CD4-positive, CD25-positive, alpha-beta regulatory T cell (primary cell): ENCODE measurements around the gene PREPL. TPM values are rescaled to one million over a fixed set of nuclear protein-coding genes. Genes with fewer than 3 reads are reported as not detected.
A peak's percentile ranks its signal among the peaks of the same experiment; 100 is the strongest.

ENCODE experiments used
- ATAC-seq, 2 donors: fragments of 150-1000 bp; cut with Tn5 transposase; one replicate each; pipeline ENCODE4 v1.10.0; 2021; ENCODE audit warnings: low read depth in 2 of 2, moderate number of reproducible peaks in 2 of 2, moderate library complexity in 1 of 2
- DNase-seq, 3 donors: peaks; one replicate each; pipeline versions ENCODE4 v3.0.0 to v3.0.0-alpha.2; 2012 to 2022; ENCODE audit warnings: mixed read lengths in 1 of 3
- H3K27ac ChIP-seq: one replicate; pipeline ENCODE4 v1.7.0; 2013; ENCODE audit warnings: mild to moderate bottlenecking, low read length; ENCODE audit not compliant: insufficient read depth, poor library complexity, severe bottlenecking
- H3K27me3 ChIP-seq: one replicate; pipeline ENCODE4 v1.7.0; 2013; ENCODE audit warnings: low read length; ENCODE audit not compliant: control insufficient read depth, insufficient read depth
- H3K36me3 ChIP-seq: one replicate; pipeline ENCODE4 v1.7.0; 2013; ENCODE audit warnings: mild to moderate bottlenecking, low read length, moderate library complexity; ENCODE audit not compliant: control insufficient read depth, insufficient read depth
- H3K4me1 ChIP-seq: 2 replicates; pipeline ENCODE4 v1.7.0; 2013; ENCODE audit warnings: mild to moderate bottlenecking, low read length; ENCODE audit not compliant: insufficient read depth, control insufficient read depth, poor library complexity, severe bottlenecking
- H3K4me3 ChIP-seq: one replicate; pipeline ENCODE4 v1.7.0; 2013; ENCODE audit warnings: low read depth, mild to moderate bottlenecking, low read length, moderate library complexity
- H3K9me3 ChIP-seq, 2 experiments: 1 replicate in 1 of 2; 2 replicates in 1 of 2; pipeline ENCODE4 v1.7.0; 2013; ENCODE audit warnings: low read length in 2 of 2, mild to moderate bottlenecking in 1 of 2, moderate library complexity in 1 of 2; ENCODE audit not compliant: control insufficient read depth in 2 of 2
- H3K27ac Mint-ChIP-seq, 3 donors: one replicate each; pipeline ENCODE4 v1.8.0; 2020 to 2022; ENCODE audit warnings: mild to moderate bottlenecking in 3 of 3, mixed read lengths in 3 of 3, moderate library complexity in 2 of 3
- H3K27me3 Mint-ChIP-seq: one replicate; pipeline ENCODE4 v1.8.0; 2022; ENCODE audit warnings: mild to moderate bottlenecking, mixed read lengths
- H3K36me3 Mint-ChIP-seq: one replicate; pipeline ENCODE4 v1.8.0; 2020; ENCODE audit warnings: mixed read lengths
- H3K4me1 Mint-ChIP-seq, 4 donors: one replicate each; pipeline ENCODE4 v1.8.0; 2020 to 2022; ENCODE audit warnings: mixed read lengths in 4 of 4, mild to moderate bottlenecking in 1 of 4
- H3K4me3 Mint-ChIP-seq, 4 donors: one replicate each; pipeline ENCODE4 v1.8.0; 2020 to 2022; ENCODE audit warnings: mild to moderate bottlenecking in 4 of 4, mixed read lengths in 4 of 4, moderate library complexity in 3 of 4
- H3K9me3 Mint-ChIP-seq, 7 donors: one replicate each; pipeline ENCODE4 v1.8.0; 2020 to 2022; ENCODE audit warnings: mixed read lengths in 7 of 7, mild to moderate bottlenecking in 3 of 7, moderate library complexity in 2 of 7
- polyA plus RNA-seq, 4 donors: library from polyadenylated mRNA; unstranded; fragments of 300-500 nt; fragmentation: Illumina TruSeq; gene quantifications; one replicate each; pipeline ENCODE4 v1.2.3, GENCODE V29; 2021
- total RNA-seq: library from RNA; stranded (reverse); gene quantifications from one replicate; pipeline ENCODE4 v1.2.3, GENCODE V29; 2022

PREPL gene
- total and polyA plus RNA-seq, 5 donors from 2014 or later = 12.9 to 24.5 (median 21.8) TPM

- H3K27me3 ChIP-seq = no peaks in the 10 kb centered on the region
- Mint-ChIP-seq H3K27ac (no peak overlapping the region), H3K4me3 (no peak overlapping the region), H3K36me3 (peaks cover 4% of the 10 kb centered on the region), H3K9me3 (no peaks in the 10 kb centered on the region), H3K27me3 (peaks cover 13% of the 10 kb centered on the region), H3K4me1 (peaks cover 8 to 24% (median 19%) of the 10 kb centered on the region in 4 donors)
- H3K36me3 ChIP-seq = no peaks in the 10 kb centered on the region
- ATAC-seq (no peak), DNase-seq (no peak)
- H3K27ac ChIP-seq = no peak overlapping the region
- no peaks in the 10 kb centered on the region for H3K9me3 ChIP-seq
- peaks cover 5% of the 10 kb centered on the region for H3K4me1 ChIP-seq
- H3K4me3 ChIP-seq = no peak overlapping the region
Measured at GRCh38 chr2:44295113-44295512, 66.2 kb downstream of the PREPL start.

- no peaks in the 10 kb centered on the region for H3K9me3 Mint-ChIP-seq
- peaks cover 26% of the 10 kb centered on the region for H3K27me3 Mint-ChIP-seq
- H3K27me3 ChIP-seq = no peaks in the 10 kb centered on the region
- no peaks in the 10 kb centered on the region for H3K36me3 ChIP-seq
- no peaks in the 10 kb centered on the region for H3K36me3 Mint-ChIP-seq
- H3K4me3 Mint-ChIP-seq = no peak overlapping the region
- no peak overlapping the region for H3K27ac Mint-ChIP-seq
- DNase-seq = peak in 1 of 3 donors; percentile 14
- peaks cover 5% of the 10 kb centered on the region for H3K4me1 ChIP-seq
- H3K4me3 ChIP-seq = no peak overlapping the region
- no peaks in the 10 kb centered on the region for H3K9me3 ChIP-seq
- no peak overlapping the region for H3K27ac ChIP-seq
- ATAC-seq = no peak
- peaks cover 8 to 13% (median 8%) of the 10 kb centered on the region in 4 donors for H3K4me1 Mint-ChIP-seq
Measured at GRCh38 chr2:44291281-44292248, 69.7 kb downstream of the PREPL start.

- no peak overlapping the region for H3K27ac ChIP-seq
- peaks cover 0 to 3% (median 0%) of the 10 kb centered on the region in 4 donors for H3K4me1 Mint-ChIP-seq
Measured at GRCh38 chr2:44290261-44290660, 71.0 kb downstream of the PREPL start.

GRCh38 chr2:44286884-44287638, 74.2 kb downstream of the PREPL start:
- Histone ChIP-seq H3K36me3 (no peaks in the 10 kb centered on the region), H3K4me3 (no peak overlapping the region), H3K27ac (no peak overlapping the region), H3K4me1 (no peaks in the 10 kb centered on the region), H3K27me3 (peaks cover 3% of the 10 kb centered on the region), H3K9me3 (no peaks in the 10 kb centered on the region)
- Mint-ChIP-seq H3K36me3 (peaks cover 3% of the 10 kb centered on the region), H3K27me3 (peaks cover 30% of the 10 kb centered on the region), H3K9me3 (no peaks in the 10 kb centered on the region), H3K27ac (no peak overlapping the region), H3K4me1 (no peaks in the 10 kb centered on the region), H3K4me3 (no peak overlapping the region)
- ATAC-seq (no peak), DNase-seq (no peak)

More at GRCh38 chr2:44290261-44290660, 71.0 kb downstream of the PREPL start:
- ATAC-seq (no peak), DNase-seq (no peak)
- no peak overlapping the region for H3K4me3 ChIP-seq
- Mint-ChIP-seq H3K4me3 (no peak overlapping the region), H3K27me3 (peaks cover 26% of the 10 kb centered on the region), H3K27ac (no peak overlapping the region), H3K36me3 (no peaks in the 10 kb centered on the region), H3K9me3 (no peaks in the 10 kb centered on the region)
- peaks cover 3% of the 10 kb centered on the region for H3K27me3 ChIP-seq
- no peaks in the 10 kb centered on the region for H3K9me3 ChIP-seq
- no peaks in the 10 kb centered on the region for H3K36me3 ChIP-seq
- no peaks in the 10 kb centered on the region for H3K4me1 ChIP-seq

GRCh38 chr2:44286119-44286883, 75.0 kb downstream of the PREPL start:
- no peaks in the 10 kb centered on the region for H3K4me1 Mint-ChIP-seq
- H3K4me3 Mint-ChIP-seq = no peak overlapping the region
- H3K27me3 Mint-ChIP-seq = peaks cover 32% of the 10 kb centered on the region
- DNase-seq = no peak
- no peak overlapping the region for H3K27ac Mint-ChIP-seq
- H3K36me3 Mint-ChIP-seq = peaks cover 3% of the 10 kb centered on the region
- H3K27ac ChIP-seq = no peak overlapping the region
- H3K9me3 Mint-ChIP-seq = no peaks in the 10 kb centered on the region
- H3K4me3 ChIP-seq = no peak overlapping the region
- H3K27me3 ChIP-seq = peaks cover 3% of the 10 kb centered on the region
- H3K36me3 ChIP-seq = no peaks in the 10 kb centered on the region
- no peaks in the 10 kb centered on the region for H3K9me3 ChIP-seq
- ATAC-seq = no peak
- H3K4me1 ChIP-seq = no peaks in the 10 kb centered on the region

GRCh38 chr2:44285174-44285573, 76.1 kb downstream of the PREPL start:
- H3K36me3 ChIP-seq = no peaks in the 10 kb centered on the region
- Mint-ChIP-seq H3K36me3 (peaks cover 3% of the 10 kb centered on the region), H3K4me1 (no peaks in the 10 kb centered on the region), H3K27ac (no peak overlapping the region), H3K27me3 (peaks cover 25% of the 10 kb centered on the region), H3K9me3 (no peaks in the 10 kb centered on the region), H3K4me3 (no peak overlapping the region)
- ATAC-seq (no peak), DNase-seq (no peak)
- no peak overlapping the region for H3K4me3 ChIP-seq
- no peak overlapping the region for H3K27ac ChIP-seq
- H3K9me3 ChIP-seq = no peaks in the 10 kb centered on the region
- H3K4me1 ChIP-seq = no peaks in the 10 kb centered on the region
- H3K27me3 ChIP-seq = peaks cover 3% of the 10 kb centered on the region

- H3K27ac ChIP-seq = no peak overlapping the region
- no peak overlapping the region for H3K27ac Mint-ChIP-seq
- peaks cover 3% of the 10 kb centered on the region for H3K27me3 ChIP-seq
- H3K4me1 Mint-ChIP-seq = no peaks in the 10 kb centered on the region
- peaks cover 19% of the 10 kb centered on the region for H3K27me3 Mint-ChIP-seq
- no peak for ATAC-seq
- no peak overlapping the region for H3K4me3 ChIP-seq
- H3K4me1 ChIP-seq = no peaks in the 10 kb centered on the region
- H3K36me3 Mint-ChIP-seq = peaks cover 3% of the 10 kb centered on the region
- no peak overlapping the region for H3K4me3 Mint-ChIP-seq
- no peak for DNase-seq
- H3K9me3 Mint-ChIP-seq = no peaks in the 10 kb centered on the region
- H3K36me3 ChIP-seq = no peaks in the 10 kb centered on the region
- no peaks in the 10 kb centered on the region for H3K9me3 ChIP-seq
Measured at GRCh38 chr2:44283116-44283666, 78.1 kb downstream of the PREPL start.
